Subcutaneous abdominal adipose tissue (tissue), 5 donors: Measurements from ENCODE around the gene PPP1R12B.
"Not testable (repeated sequence)": the region's sequence is repeated elsewhere in the genome, so short reads cannot be mapped to it uniquely, and the experiment has no call there.

ENCODE experiments used
- H3K27ac ChIP-seq: one replicate; pipeline ENCODE4 v1.7.0; 2013; ENCODE audit warnings: low read depth, mild to moderate bottlenecking, inconsistent platforms, low read length, moderate library complexity
- H3K27me3 ChIP-seq, 5 donors: one replicate each; pipeline ENCODE4 v1.7.0; 2013; ENCODE audit warnings: low read length in 5 of 5, inconsistent platforms in 1 of 5; ENCODE audit not compliant: control insufficient read depth in 5 of 5, insufficient read depth in 4 of 5
- H3K36me3 ChIP-seq, 5 donors: one replicate each; pipeline ENCODE4 v1.7.0; 2013; ENCODE audit warnings: low read length in 5 of 5; ENCODE audit not compliant: control insufficient read depth in 5 of 5, insufficient read depth in 5 of 5
- H3K4me1 ChIP-seq, 5 donors: one replicate each; pipeline ENCODE4 v1.7.0; 2013; ENCODE audit warnings: low read length in 5 of 5, mild to moderate bottlenecking in 3 of 5, moderate library complexity in 1 of 5; ENCODE audit not compliant: control insufficient read depth in 5 of 5, insufficient read depth in 5 of 5
- H3K4me3 ChIP-seq, 5 donors: one replicate each; pipeline ENCODE4 v1.7.0; 2013; ENCODE audit warnings: low read length in 5 of 5, low read depth in 1 of 5
- H3K9ac ChIP-seq, 5 donors: one replicate each; pipeline ENCODE4 v1.7.0; 2013; ENCODE audit warnings: low read length in 5 of 5, mild to moderate bottlenecking in 4 of 5, moderate library complexity in 3 of 5
- H3K9me3 ChIP-seq, 5 donors: one replicate each; pipeline ENCODE4 v1.7.0; 2013; ENCODE audit warnings: low read length in 5 of 5; ENCODE audit not compliant: control insufficient read depth in 5 of 5
- donor health status: healthy.
- donor health status: healthy.
- donor health status: healthy.
- donor health status: healthy.
- donor health status: healthy.

Gene PPP1R12B

GRCh38 chr1:202600432-202601041 lies 252.0 kb downstream of the PPP1R12B start:
- no peak overlapping the region for H3K4me3 ChIP-seq
- peaks cover 4 to 39% (median 11%) of the 10 kb centered on the region in 5 donors for H3K36me3 ChIP-seq
- no peak overlapping the region for H3K27ac ChIP-seq
- peaks cover 0 to 6% (median 2%) of the 10 kb centered on the region in 5 donors for H3K4me1 ChIP-seq
- H3K27me3 ChIP-seq: no peaks in the 10 kb centered on the region
- no peak overlapping the region for H3K9ac ChIP-seq
- no peaks in the 10 kb centered on the region for H3K9me3 ChIP-seq

DNA sequence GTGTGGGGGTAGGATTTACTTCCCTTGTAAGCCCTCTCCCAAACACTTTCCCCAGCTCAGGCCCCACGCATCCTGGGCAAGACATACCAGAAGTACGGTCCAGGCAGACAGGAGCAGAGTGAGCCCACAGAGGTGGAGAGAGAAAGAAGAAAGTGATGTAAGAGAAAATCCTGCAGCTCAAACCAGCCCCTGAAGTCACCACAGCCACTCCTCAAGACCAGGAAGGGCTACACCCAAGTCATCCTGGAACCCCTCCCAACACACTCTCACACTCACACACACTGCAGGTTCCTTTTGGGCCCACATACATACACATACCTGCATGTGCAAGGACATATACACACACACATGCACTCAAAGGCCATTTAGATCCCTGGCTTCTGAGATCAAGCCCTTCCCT lies 254.9 kb downstream of the PPP1R12B start:
- Histone ChIP-seq H3K4me1 (peaks cover 2 to 6% (median 5%) of the 10 kb centered on the region in 5 donors), H3K9ac (no peak overlapping the region), H3K36me3 (peaks cover 0 to 35% (median 11%) of the 10 kb centered on the region in 5 donors), H3K27me3 (no peaks in the 10 kb centered on the region), H3K9me3 (no peaks in the 10 kb centered on the region), H3K27ac (no peak overlapping the region), H3K4me3 (no peak overlapping the region)

DNA sequence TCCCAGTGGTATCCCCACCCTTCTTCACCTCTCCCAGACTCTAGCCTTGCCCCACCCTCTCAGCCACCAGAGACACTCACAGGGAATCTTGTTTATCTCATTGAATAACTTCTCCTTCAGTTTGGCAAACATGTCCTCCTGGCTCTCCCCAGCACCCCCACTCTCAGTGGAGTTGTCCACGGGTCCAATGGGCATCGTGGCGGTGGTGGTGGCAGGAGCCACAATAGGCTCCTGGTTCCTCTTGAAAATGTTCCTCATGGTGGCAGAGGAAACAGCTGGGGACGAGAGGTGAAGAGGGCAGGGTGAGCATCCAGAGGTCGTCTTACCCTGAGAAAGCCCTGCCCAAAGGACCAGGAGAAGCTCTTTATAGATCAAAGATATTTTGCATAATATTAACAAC lies 257.0 kb downstream of the PPP1R12B start:
- H3K9ac ChIP-seq: no peak overlapping the region
- no peaks in the 10 kb centered on the region for H3K27me3 ChIP-seq
- peaks cover 0 to 4% (median 0%) of the 10 kb centered on the region in 5 donors for H3K4me1 ChIP-seq
- no peak overlapping the region for H3K27ac ChIP-seq
- H3K36me3 ChIP-seq: peaks cover 0 to 28% (median 11%) of the 10 kb centered on the region in 5 donors
- H3K9me3 ChIP-seq: no peaks in the 10 kb centered on the region
- H3K4me3 ChIP-seq: no peak overlapping the region

DNA sequence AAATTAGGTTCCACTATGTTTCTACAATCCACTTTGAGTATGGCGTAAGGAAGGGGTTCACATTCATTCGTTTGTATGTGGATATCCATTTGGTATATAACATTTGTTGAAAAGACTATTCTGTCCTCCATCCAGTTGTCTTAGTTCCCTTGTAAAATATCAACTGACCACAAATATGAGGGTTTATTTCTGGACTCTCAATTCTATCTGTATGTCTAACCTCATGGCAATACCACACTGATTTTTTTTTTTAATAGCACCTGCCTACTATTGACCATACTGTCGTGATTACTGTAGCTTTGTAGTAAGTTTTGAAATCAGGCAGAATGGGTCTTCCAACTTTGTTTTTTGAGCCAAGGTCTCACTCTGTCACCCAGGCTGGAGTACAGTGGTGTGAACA lies 263.5 kb downstream of the PPP1R12B start:
- not testable (repeated sequence) for H3K27ac ChIP-seq, H3K9ac ChIP-seq, H3K27me3 ChIP-seq, H3K36me3 ChIP-seq, H3K9me3 ChIP-seq, H3K4me3 ChIP-seq
- H3K4me1 ChIP-seq: peaks cover 3 to 25% (median 23%) of the 10 kb centered on the region in 5 donors

- no peak overlapping the region for H3K27ac ChIP-seq
- no peaks in the 10 kb centered on the region for H3K9me3 ChIP-seq
- no peaks in the 10 kb centered on the region for H3K36me3 ChIP-seq
- no peak overlapping the region for H3K4me3 ChIP-seq
- H3K27me3 ChIP-seq: no peaks in the 10 kb centered on the region
- no peak overlapping the region for H3K9ac ChIP-seq
- peaks cover 3 to 29% (median 27%) of the 10 kb centered on the region in 5 donors for H3K4me1 ChIP-seq
Measured at GRCh38 chr1:202613571-202613970, 265.1 kb downstream of the PPP1R12B start.

- H3K4me1 ChIP-seq: peaks cover 3 to 39% (median 30%) of the 10 kb centered on the region in 5 donors
- not testable (repeated sequence) for H3K27ac ChIP-seq, H3K27me3 ChIP-seq, H3K36me3 ChIP-seq, H3K9me3 ChIP-seq, H3K4me3 ChIP-seq, H3K9ac ChIP-seq
Measured at GRCh38 chr1:202614363-202615207, 266.1 kb downstream of the PPP1R12B start.

DNA sequence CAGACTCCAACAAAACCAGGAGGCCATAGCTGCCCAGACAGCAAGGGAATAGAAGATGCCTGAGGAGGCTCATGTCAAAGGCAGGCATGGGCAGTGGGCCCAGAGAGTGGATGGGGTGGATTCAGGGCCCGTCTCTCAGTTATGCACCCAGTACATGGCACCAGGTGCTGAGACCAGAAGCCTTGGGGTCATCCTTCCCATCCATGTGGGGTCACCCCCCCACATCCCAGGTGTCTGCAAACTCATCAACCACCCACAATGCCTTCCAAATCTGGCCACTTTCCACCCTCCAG lies 266.7 kb downstream of the PPP1R12B start:
- H3K27ac ChIP-seq, H3K36me3 ChIP-seq, H3K9me3 ChIP-seq, H3K27me3 ChIP-seq, H3K4me3 ChIP-seq, H3K9ac ChIP-seq: not testable (repeated sequence)
- H3K4me1 ChIP-seq: peaks cover 3 to 40% (median 31%) of the 10 kb centered on the region in 5 donors

- Histone ChIP-seq H3K27ac (no peak overlapping the region), H3K9ac (no peak overlapping the region), H3K4me3 (peak overlapping the region in 1 of 5 donors; percentile 22), H3K36me3 (no peaks in the 10 kb centered on the region), H3K4me1 (peaks cover 3 to 40% (median 31%) of the 10 kb centered on the region in 5 donors), H3K9me3 (no peaks in the 10 kb centered on the region), H3K27me3 (no peaks in the 10 kb centered on the region)
Measured at GRCh38 chr1:202615501-202616354, 267.2 kb downstream of the PPP1R12B start.

DNA sequence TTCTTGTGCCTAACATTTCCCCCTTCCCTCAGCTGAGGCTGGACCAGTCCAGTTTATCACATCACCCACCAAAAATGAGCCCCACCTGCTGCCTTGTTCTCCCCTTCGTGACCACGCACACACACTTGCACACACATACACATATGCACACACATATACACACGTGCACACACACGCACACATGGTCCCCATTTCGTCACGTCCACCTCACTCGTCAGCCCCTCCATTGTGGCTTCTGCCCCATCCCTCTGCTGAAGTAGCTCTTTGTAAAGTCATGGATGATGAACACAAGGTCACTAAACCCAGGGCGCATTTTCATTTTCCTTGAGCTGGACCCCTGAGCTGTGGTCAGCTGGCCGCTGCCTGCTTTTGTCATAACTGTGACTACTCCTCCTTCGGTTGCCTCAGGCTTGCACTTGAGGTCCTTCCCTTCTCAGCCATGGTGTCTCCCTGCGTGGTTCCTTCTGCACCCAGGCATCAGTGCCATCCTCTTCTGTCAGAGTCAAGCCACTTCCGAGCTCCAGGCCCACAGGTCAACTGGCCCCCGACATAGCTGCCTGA lies 267.9 kb downstream of the PPP1R12B start:
- H3K27me3 ChIP-seq: no peaks in the 10 kb centered on the region
- no peaks in the 10 kb centered on the region for H3K9me3 ChIP-seq
- no peak overlapping the region for H3K4me3 ChIP-seq
- H3K27ac ChIP-seq: no peak overlapping the region
- H3K9ac ChIP-seq: no peak overlapping the region
- peaks cover 3 to 40% (median 31%) of the 10 kb centered on the region in 5 donors for H3K4me1 ChIP-seq
- H3K36me3 ChIP-seq: no peaks in the 10 kb centered on the region
